Measurements from ENCODE around the gene PCDHGA5. TPM values are rescaled to one million over a fixed set of nuclear protein-coding genes. Genes with fewer than 3 reads are reported as not detected.
"Not testable (repeated sequence)": the region's sequence is repeated elsewhere in the genome, so short reads cannot be mapped to it uniquely, and the experiment has no call there.

PCDHGA5 gene
- total RNA-seq, 1 donor from 2014 or later, result 0.35 TPM

DNA sequence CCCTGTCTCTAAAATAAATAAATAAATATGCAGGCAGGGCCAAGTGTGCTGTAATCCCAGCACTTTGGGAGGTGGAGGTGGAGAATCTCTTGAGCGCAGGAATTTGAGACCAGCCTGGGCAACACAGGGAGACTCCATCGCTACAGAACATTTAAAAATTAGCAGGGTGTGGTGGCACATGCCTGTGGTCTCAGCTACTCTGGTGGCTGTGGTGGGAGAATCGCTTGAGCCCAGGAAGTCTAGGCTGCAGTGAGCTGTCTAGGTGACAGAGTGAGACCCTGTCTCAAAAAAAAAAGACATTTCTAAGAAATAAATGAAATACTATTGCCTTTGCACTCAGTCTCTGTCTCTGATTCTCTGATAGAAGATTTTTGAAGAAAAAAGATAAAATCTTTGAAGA lies 47.6 kb downstream of the PCDHGA5 start:
- DNase-seq (ENCODE audit: low spot score), result no peak
- no peak for ATAC-seq

DNA sequence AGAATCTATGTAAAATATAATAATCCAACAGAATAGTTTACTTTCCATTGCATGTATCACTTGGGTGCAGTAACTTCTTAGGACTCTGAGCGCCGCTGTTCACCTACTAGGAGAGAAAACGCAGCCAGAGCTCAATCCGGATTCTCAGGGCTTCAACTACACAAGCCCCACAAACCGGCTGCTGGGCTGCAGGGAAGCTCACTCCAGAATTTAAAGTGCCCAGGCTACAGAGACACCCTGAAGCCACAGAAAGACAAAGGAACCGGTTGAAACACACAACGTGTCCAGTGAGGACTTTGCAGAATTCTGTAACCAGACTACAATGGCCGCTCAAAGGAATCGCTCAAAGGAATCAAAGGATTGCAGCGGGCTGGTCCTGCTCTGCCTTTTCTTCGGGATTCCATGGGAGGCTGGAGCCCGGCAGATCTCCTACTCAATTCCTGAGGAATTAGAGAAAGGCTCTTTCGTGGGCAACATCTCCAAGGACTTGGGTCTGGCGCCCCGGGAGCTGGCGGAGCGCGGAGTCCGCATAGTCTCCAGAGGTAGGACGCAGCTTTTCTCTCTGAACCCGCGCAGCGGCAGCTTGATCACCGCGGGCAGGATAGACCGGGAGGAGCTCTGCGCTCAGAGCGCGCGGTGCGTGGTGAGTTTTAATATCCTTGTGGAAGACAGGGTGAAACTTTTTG lies 49.0 kb downstream of the PCDHGA5 start, which contains the start of gene PCDHGA10:
Gene PCDHGA10 (plus strand): TSS at position 134 of the 686 bp plus-strand sequence. CDS start 189 bp downstream, at position 323.
- DNase-seq (ENCODE audit: low spot score), result peak; percentile 62
- peak; percentile 88 for ATAC-seq

DNA sequence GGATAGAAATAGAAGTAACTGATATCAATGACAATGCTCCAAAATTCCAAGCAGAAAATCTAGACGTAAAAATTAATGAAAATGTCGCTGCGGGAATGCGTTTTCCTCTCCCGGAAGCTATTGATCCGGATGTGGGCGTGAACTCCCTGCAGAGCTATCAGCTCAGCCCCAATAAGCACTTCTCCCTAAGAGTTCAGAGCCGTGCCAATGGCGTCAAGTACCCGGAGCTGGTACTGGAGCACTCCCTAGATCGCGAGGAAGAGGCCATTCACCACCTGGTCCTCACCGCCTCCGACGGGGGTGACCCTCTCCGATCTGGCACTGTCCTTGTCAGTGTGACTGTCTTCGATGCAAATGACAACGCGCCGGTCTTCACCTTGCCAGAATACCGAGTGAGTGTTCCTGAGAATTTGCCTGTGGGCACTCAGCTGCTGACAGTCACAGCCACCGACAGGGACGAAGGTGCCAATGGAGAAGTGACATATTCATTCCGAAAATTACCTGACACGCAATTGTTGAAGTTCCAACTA lies 49.6 kb downstream of the PCDHGA5 start:
- DNase-seq (ENCODE audit: low spot score) (no peak), ATAC-seq (peak; percentile 60)

DNA sequence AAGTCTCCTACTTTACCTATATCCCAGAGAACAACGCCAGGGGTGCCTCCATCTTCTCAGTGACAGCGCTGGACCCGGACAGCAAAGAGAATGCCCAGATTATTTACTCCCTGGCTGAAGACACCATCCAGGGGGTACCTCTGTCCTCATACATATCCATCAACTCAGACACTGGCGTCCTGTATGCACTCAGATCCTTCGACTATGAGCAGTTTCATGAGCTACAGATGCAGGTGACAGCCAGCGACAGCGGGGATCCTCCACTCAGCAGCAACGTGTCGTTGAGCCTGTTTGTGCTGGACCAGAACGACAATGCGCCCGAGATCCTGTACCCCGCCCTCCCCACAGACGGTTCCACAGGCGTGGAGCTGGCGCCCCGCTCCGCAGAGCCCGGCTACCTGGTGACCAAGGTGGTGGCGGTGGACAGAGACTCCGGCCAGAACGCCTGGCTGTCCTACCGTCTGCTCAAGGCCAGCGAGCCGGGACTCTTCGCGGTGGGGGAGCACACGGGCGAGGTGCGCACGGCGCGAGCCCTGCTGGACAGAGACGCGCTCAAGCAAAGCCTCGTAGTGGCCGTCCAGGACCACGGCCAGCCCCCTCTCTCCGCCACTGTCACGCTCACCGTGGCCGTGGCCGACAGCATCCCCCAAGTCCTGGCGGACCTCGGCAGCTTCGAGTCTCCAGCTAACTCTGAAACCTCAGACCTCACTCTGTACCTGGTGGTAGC lies 50.7 kb downstream of the PCDHGA5 start:
- not testable (repeated sequence) for DNase-seq (ENCODE audit: low spot score); ATAC-seq

DNA sequence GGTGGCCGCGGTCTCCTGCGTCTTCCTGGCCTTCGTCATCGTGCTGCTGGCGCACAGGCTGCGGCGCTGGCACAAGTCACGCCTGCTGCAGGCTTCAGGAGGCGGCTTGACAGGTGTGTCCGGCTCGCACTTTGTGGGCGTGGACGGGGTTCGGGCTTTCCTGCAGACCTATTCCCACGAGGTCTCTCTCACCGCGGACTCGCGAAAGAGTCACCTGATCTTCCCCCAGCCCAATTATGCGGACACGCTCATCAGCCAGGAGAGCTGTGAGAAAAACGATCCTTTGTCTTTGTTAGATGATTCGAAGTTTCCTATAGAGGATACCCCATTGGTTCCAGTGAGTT lies 51.3 kb downstream of the PCDHGA5 start:
- not testable (repeated sequence) for DNase-seq (ENCODE audit: low spot score); ATAC-seq

Other genes with a start within 250 kb of the PCDHGA5 start
- gene PCDHB4, start 242.3 kb upstream of the PCDHGA5 start, total RNA-seq, result 0.35 TPM
- 0.33 TPM for gene PCDHB5, start 229.0 kb upstream of the PCDHGA5 start, total RNA-seq
- gene PCDHB6, start 214.1 kb upstream of the PCDHGA5 start, total RNA-seq, result 0.10 TPM
- 0.25 TPM for gene PCDHB7, start 191.5 kb upstream of the PCDHGA5 start, total RNA-seq
- not detected for gene PCDHB8, start 186.4 kb upstream of the PCDHGA5 start, total RNA-seq
- 0.58 TPM for gene PCDHB16, start 181.8 kb upstream of the PCDHGA5 start, total RNA-seq
- gene PCDHB9, start 177.0 kb upstream of the PCDHGA5 start, total RNA-seq, result 0.05 TPM
- gene PCDHB10, start 171.8 kb upstream of the PCDHGA5 start, total RNA-seq, result 0.28 TPM
- 0.20 TPM for gene PCDHB11, start 164.5 kb upstream of the PCDHGA5 start, total RNA-seq
- gene PCDHB12, start 155.4 kb upstream of the PCDHGA5 start, total RNA-seq, result 0.28 TPM
- 0.65 TPM for gene PCDHB13, start 150.2 kb upstream of the PCDHGA5 start, total RNA-seq
- gene PCDHB14, start 140.8 kb upstream of the PCDHGA5 start, total RNA-seq, result 0.75 TPM
- gene PCDHB15, start 118.8 kb upstream of the PCDHGA5 start, total RNA-seq, result 0.38 TPM
- gene SLC25A2, start 60.1 kb upstream of the PCDHGA5 start, total RNA-seq, result 0.25 TPM
- 20.6 TPM for gene TAF7, start 43.4 kb upstream of the PCDHGA5 start, total RNA-seq
- 0.10 TPM for gene PCDHGA1, start 33.6 kb upstream of the PCDHGA5 start, total RNA-seq
- gene PCDHGA2, start 25.4 kb upstream of the PCDHGA5 start, total RNA-seq, result 1.1 TPM
- gene PCDHGA3, start 20.3 kb upstream of the PCDHGA5 start, total RNA-seq, result 0.60 TPM
- gene PCDHGB1, start 14.1 kb upstream of the PCDHGA5 start, total RNA-seq, result 0.63 TPM
- 0.53 TPM for gene PCDHGA4, start 9.1 kb upstream of the PCDHGA5 start, total RNA-seq
- gene PCDHGB2, start 4.2 kb upstream of the PCDHGA5 start, total RNA-seq, result 0.81 TPM
- gene PCDHGB3, start 6.1 kb downstream of the PCDHGA5 start, total RNA-seq, result 0.83 TPM
- 0.68 TPM for gene PCDHGA6, start 9.7 kb downstream of the PCDHGA5 start, total RNA-seq
- gene PCDHGA7, start 18.6 kb downstream of the PCDHGA5 start, total RNA-seq, result 0.33 TPM
- 2.2 TPM for gene PCDHGB4, start 23.5 kb downstream of the PCDHGA5 start, total RNA-seq
- gene PCDHGA8, start 28.5 kb downstream of the PCDHGA5 start, total RNA-seq, result 0.35 TPM
- gene PCDHGB5, start 33.8 kb downstream of the PCDHGA5 start, total RNA-seq, result 4.2 TPM
- gene PCDHGA9, start 38.6 kb downstream of the PCDHGA5 start, total RNA-seq, result 0.65 TPM
- gene PCDHGB6, start 43.9 kb downstream of the PCDHGA5 start, total RNA-seq, result 2.3 TPM
- gene PCDHGA10, start 48.8 kb downstream of the PCDHGA5 start, total RNA-seq, result 2.2 TPM
- gene PCDHGB7, start 53.5 kb downstream of the PCDHGA5 start, total RNA-seq, result 2.0 TPM
- 0.68 TPM for gene PCDHGA11, start 56.9 kb downstream of the PCDHGA5 start, total RNA-seq
- 1.0 TPM for gene PCDHGA12, start 66.3 kb downstream of the PCDHGA5 start, total RNA-seq
- gene PCDHGC3, start 111.8 kb downstream of the PCDHGA5 start, total RNA-seq, result 8.5 TPM
- 0.65 TPM for gene PCDHGC4, start 120.9 kb downstream of the PCDHGA5 start, total RNA-seq
- gene PCDHGC5, start 124.9 kb downstream of the PCDHGA5 start, total RNA-seq, result 0.40 TPM

All from left lobe of liver (tissue), 2 donors.